ENCODE data around the gene MAGEC1.

- TF ChIP-seq CTCF (IDR thresholded peaks at IDR 0.05) (no peak), EZH2 (IDR thresholded peaks at IDR 0.05) (no peak)
These were observed 55.0 kb downstream of the MAGEC1 start for GRCh38 chrX:141958675-141959074.

Data from neural progenitor cell (in vitro differentiated cells).